ENCODE results near the gene SIK3.

Gene SIK3

DNA sequence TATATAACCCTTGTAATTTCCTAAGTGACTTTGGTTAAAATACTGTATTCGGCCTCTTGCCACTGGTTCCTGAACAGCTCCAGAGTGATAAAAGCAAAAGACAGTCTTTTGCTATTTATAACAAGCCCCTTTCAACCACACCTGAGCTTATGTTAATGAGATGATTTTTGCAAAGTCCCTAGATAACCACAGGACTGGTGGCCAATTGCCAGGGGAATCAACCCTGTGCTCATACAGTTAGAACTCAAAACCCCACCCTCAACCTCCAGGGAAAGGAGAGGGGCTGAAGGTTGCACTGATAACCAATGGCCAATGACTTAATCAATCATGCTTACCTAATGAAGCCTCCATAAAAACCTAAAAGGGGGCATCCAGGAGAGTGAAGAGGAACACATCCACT is 77.9 kb downstream of the SIK3 start:
- DNase-seq (ENCODE audit: low spot score) = no peak
- TF ChIP-seq, protein P1, sequence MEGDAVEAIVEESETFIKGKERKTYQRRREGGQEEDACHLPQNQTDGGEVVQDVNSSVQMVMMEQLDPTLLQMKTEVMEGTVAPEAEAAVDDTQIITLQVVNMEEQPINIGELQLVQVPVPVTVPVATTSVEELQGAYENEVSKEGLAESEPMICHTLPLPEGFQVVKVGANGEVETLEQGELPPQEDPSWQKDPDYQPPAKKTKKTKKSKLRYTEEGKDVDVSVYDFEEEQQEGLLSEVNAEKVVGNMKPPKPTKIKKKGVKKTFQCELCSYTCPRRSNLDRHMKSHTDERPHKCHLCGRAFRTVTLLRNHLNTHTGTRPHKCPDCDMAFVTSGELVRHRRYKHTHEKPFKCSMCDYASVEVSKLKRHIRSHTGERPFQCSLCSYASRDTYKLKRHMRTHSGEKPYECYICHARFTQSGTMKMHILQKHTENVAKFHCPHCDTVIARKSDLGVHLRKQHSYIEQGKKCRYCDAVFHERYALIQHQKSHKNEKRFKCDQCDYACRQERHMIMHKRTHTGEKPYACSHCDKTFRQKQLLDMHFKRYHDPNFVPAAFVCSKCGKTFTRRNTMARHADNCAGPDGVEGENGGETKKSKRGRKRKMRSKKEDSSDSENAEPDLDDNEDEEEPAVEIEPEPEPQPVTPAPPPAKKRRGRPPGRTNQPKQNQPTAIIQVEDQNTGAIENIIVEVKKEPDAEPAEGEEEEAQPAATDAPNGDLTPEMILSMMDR (IDR thresholded peaks at IDR 0.05; ENCODE audit: extremely low read depth, insufficient read depth, missing control alignments) = no peak
- in situ Hi-C loops (cut with MboI; ENCODE audit: low pct_unique_long_range_greater_than_20kb, low sequenced_read_pairs, unreplicated experiment) = no loop called here

DNA sequence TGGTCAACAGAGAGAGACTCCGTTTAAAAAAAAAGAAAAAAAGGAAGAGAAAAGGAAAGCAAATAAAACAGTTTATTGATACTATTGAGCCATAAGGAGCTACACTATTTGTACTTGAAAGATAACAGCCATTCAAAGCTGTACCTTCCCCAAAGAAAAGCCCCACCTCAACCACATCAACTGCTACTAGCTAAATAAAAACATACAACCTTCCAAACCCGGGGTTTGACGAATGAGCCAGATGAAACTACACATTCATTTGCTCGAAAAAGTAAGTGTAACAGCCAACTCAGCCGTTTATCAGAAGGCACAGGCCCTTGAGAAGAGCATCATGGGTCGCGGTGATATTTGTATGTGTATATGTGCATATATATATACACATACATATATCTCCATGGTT is 78.4 kb downstream of the SIK3 start:
- no peak for DNase-seq (ENCODE audit: low spot score)
- in situ Hi-C loops (cut with MboI; ENCODE audit: low pct_unique_long_range_greater_than_20kb, low sequenced_read_pairs, unreplicated experiment) = no loop called here
- TF ChIP-seq, protein P1 (IDR thresholded peaks at IDR 0.05; ENCODE audit: extremely low read depth, insufficient read depth, missing control alignments) = no peak

DNA sequence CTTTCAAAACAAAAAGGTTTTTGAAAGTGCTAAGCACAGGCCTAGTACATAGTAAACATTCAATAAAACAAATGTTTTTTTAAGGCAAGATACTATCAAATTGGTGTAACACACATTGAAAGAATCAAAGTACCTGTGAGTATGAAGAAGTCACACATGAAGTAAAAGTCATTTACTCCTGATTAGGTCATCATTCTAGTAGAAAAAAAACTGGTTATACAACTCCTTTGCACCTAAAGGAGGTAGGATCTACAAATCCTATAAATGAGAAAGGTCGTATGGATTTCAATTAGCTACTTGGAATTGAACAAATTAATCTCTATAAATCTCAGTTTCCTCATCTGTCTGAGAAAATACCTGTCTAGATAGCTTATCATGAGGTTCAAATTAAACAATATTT is 80.8 kb downstream of the SIK3 start:
- TF ChIP-seq, protein P1 (IDR thresholded peaks at IDR 0.05; ENCODE audit: extremely low read depth, insufficient read depth, missing control alignments) = no peak
- in situ Hi-C loops (cut with MboI; ENCODE audit: low pct_unique_long_range_greater_than_20kb, low sequenced_read_pairs, unreplicated experiment) = no loop called here
- no peak for DNase-seq (ENCODE audit: low spot score)

DNA sequence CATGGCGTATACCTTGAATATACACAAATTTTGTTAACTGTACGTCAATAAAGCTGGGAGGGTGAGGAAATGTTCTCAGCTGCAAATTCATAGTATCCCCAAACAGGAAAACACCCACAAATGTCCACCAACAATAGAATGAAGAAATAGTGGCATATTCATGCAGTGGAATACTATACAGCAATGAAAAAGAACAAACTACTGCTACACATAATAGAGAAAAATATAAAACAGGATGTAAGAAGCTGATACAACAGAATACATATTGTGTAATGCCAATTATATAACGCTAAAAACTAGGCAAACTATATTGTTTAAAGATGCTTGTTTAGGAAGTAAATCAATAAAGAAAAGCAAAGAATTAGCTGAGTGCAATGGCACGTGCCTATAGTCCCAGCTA is 81.5 kb downstream of the SIK3 start:
- no peak for DNase-seq (ENCODE audit: low spot score)
- in situ Hi-C loops (cut with MboI; ENCODE audit: low pct_unique_long_range_greater_than_20kb, low sequenced_read_pairs, unreplicated experiment) = no loop called here

DNA sequence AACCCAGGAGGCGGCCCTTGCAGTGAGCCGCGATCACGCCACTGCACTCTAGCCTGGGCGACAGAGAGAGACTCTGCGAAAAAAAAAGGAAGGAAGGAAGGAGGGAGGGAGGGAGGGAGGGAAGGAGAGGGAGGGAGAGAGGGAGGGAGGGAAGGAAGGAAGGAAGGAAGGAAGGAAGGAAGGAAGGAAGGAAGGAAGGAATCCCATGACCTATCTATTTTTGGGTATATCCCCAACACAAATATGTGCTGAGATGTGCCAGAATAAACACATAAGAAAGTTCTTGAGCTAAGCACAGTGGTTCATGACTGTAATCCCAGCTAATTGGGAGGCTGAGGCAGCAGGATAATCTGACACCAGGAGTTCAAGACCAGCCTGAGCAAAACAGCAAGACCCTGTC is 82.0 kb downstream of the SIK3 start:
- no peak for DNase-seq (ENCODE audit: low spot score)
- TF ChIP-seq, protein P1 (IDR thresholded peaks at IDR 0.05; ENCODE audit: extremely low read depth, insufficient read depth, missing control alignments) = no peak
- in situ Hi-C loops (cut with MboI; ENCODE audit: low pct_unique_long_range_greater_than_20kb, low sequenced_read_pairs, unreplicated experiment) = no loop called here

More for the DNA sequence above, 81.5 kb downstream of the SIK3 start:
- TF ChIP-seq, protein P1 (IDR thresholded peaks at IDR 0.05; ENCODE audit: extremely low read depth, insufficient read depth, missing control alignments) = no peak

DNA sequence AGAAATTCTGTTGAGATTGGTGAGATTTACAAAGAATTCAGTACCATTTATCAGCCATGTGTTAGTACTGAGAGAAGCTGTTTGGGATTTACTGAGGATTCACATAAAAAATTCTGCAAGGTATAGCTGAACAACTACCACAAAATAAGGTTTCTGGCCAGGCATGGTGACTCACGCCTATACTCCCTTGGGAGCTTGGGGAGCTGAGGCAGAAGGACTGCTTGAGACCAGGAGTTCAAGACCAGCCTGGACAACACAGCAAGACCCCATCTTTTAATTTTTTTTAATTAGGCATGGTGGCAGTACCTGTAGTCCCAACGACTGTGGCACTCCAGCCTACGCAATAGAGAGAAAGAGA is 86.7 kb downstream of the SIK3 start:
- in situ Hi-C loops (cut with MboI; ENCODE audit: low pct_unique_long_range_greater_than_20kb, low sequenced_read_pairs, unreplicated experiment) = no loop called here
- no peak for DNase-seq (ENCODE audit: low spot score)
- TF ChIP-seq, protein P1 (IDR thresholded peaks at IDR 0.05; ENCODE audit: extremely low read depth, insufficient read depth, missing control alignments) = no peak

Measured in GM13977 (cell line).